ENCODE data around the gene BAHCC1. TPM values are rescaled to one million over a fixed set of nuclear protein-coding genes. Genes with fewer than 3 reads are reported as not detected.

BAHCC1 gene
- total and polyA plus RNA-seq, 2 of the 4 experiments (the other 2 are of a cell fraction): 0.36 to 7.8 TPM

DNA sequence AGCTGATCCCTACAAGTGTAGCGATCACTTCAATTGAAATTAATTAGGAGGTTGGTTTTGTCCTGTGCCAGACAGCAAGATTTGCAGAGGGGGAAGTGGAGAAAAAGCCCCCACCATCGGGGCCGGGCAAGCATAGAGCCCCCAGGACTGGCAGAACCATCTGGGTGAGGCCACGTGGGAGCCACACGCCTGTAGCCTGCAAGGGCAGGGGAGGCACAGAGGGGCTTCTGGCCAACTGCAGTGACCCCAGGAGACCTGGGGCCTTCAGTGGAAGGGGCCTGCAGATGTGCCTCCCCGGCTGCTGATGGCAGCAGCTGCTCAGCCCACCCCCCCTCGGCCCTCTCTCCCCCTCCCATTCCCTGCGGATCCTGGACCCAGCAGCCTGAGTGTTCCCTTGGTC is 54.1 kb downstream of the BAHCC1 start:
- Histone ChIP-seq H2BK120ac (ENCODE audit: low read depth, low read length) (no peak overlapping the region), H3K9me1 (ENCODE audit: insufficient read depth, low read length) (no peaks in the 10 kb centered on the region), H3K79me1 (ENCODE audit: low read depth in 1 of 2, low read length in 2 of 2) (no peaks in the 10 kb centered on the region), H3K27me3 (ENCODE audit: control insufficient read depth, insufficient read depth, low read length) (no peaks in the 10 kb centered on the region), H4K5ac (ENCODE audit: low read depth, low read length) (no peak overlapping the region), H3K56ac (ENCODE audit: extremely low read depth, insufficient read depth, low read length) (no peak overlapping the region), H4K8ac (ENCODE audit: low read depth in 2 of 2, low read length in 2 of 2) (no peak overlapping the region), H4K91ac (ENCODE audit: insufficient read depth, low read depth, low read length) (no peak overlapping the region), H3K23ac (ENCODE audit: low read depth, low read length) (no peak overlapping the region), H2AK5ac (ENCODE audit: low read depth, low read length) (no peak overlapping the region), H4K20me1 (ENCODE audit: insufficient read depth, low read length) (no peaks in the 10 kb centered on the region), H3K18ac (ENCODE audit: low read depth, low read length) (no peak overlapping the region), H3K9ac (ENCODE audit: low read depth, low read length) (no peak overlapping the region), H3K27ac (ENCODE audit: insufficient read depth, low read length) (no peak overlapping the region), H3K4me3 (ENCODE audit: insufficient read depth, low read depth, low read length) (no peak overlapping the region), H3K4me2 (ENCODE audit: low read depth, low read length) (no peak overlapping the region), H3K4ac (ENCODE audit: low read depth, low read length) (no peak overlapping the region), H3K4me1 (ENCODE audit: control insufficient read depth, insufficient read depth, low read length) (no peaks in the 10 kb centered on the region), H2AK9ac (replicated peaks; ENCODE audit: low read depth, low read length, poor library complexity) (no peak overlapping the region), H3K9me3 (ENCODE audit: control insufficient read depth, insufficient read depth, low read length) (no peaks in the 10 kb centered on the region), H3K36me3 (ENCODE audit: control insufficient read depth, insufficient read depth, low read length) (peaks cover 9% of the 10 kb centered on the region), H2AFZ (replicated peaks; ENCODE audit: low read length, poor library complexity) (no peak overlapping the region), H2BK5ac (ENCODE audit: low read depth, low read length, poor library complexity, severe bottlenecking) (no peak overlapping the region), H3K14ac (replicated peaks; ENCODE audit: low read depth, low read length) (no peak overlapping the region), H2BK15ac (ENCODE audit: low read depth, low read length) (no peak overlapping the region), H2BK20ac (ENCODE audit: low read depth, low read length) (no peak overlapping the region)
- POLR2A ChIA-PET (ENCODE audit: unreplicated experiment): no interaction called here
- dilution Hi-C loops (cut with HindIII; ENCODE audit: low sequenced_read_pairs, unreplicated experiment): no loop called here
- 79% methylated on average over 4 of the region's 8 CpGs; no CpG with 5 or more reads in 1 of the 2 experiments for WGBS, 2 experiments (ENCODE audit: extremely low coverage in 2 of 2, insufficient read length in 1 of 2)
- TF ChIP-seq FOS (IDR thresholded peaks at IDR 0.05; ENCODE audit: low read depth, low read length) (no peak), CEBPB (IDR thresholded peaks at IDR 0.05; ENCODE audit: low read depth, low read length) (no peak), BHLHE40 (IDR thresholded peaks at IDR 0.05; ENCODE audit: low read depth, low read length) (no peak), RFX5 (IDR thresholded peaks at IDR 0.05; ENCODE audit: low read depth, low read length) (no peak), SMC3 (IDR thresholded peaks at IDR 0.05; ENCODE audit: low read depth, low read length) (no peak)
- TF ChIP-seq, protein P1, sequence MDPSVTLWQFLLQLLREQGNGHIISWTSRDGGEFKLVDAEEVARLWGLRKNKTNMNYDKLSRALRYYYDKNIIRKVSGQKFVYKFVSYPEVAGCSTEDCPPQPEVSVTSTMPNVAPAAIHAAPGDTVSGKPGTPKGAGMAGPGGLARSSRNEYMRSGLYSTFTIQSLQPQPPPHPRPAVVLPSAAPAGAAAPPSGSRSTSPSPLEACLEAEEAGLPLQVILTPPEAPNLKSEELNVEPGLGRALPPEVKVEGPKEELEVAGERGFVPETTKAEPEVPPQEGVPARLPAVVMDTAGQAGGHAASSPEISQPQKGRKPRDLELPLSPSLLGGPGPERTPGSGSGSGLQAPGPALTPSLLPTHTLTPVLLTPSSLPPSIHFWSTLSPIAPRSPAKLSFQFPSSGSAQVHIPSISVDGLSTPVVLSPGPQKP (IDR thresholded peaks at IDR 0.05; ENCODE audit: borderline replicate concordance, low read depth, low read length): no peak
- TF ChIP-seq, protein P2, sequence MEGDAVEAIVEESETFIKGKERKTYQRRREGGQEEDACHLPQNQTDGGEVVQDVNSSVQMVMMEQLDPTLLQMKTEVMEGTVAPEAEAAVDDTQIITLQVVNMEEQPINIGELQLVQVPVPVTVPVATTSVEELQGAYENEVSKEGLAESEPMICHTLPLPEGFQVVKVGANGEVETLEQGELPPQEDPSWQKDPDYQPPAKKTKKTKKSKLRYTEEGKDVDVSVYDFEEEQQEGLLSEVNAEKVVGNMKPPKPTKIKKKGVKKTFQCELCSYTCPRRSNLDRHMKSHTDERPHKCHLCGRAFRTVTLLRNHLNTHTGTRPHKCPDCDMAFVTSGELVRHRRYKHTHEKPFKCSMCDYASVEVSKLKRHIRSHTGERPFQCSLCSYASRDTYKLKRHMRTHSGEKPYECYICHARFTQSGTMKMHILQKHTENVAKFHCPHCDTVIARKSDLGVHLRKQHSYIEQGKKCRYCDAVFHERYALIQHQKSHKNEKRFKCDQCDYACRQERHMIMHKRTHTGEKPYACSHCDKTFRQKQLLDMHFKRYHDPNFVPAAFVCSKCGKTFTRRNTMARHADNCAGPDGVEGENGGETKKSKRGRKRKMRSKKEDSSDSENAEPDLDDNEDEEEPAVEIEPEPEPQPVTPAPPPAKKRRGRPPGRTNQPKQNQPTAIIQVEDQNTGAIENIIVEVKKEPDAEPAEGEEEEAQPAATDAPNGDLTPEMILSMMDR (conservative IDR thresholded peaks at IDR 0.05; ENCODE audit: low read depth, low read length): no peak
- no peak for ATAC-seq (ENCODE audit: low read depth)
- DNase-seq: no peak
- no TSS peak for BruUV-seq (replicated peaks)
- intact Hi-C loops (cut with micrococcal nuclease): no loop called here
- CTCF ChIA-PET: no interaction called here
- in situ Hi-C loops (cut with MboI; ENCODE audit: low sequenced_read_pairs): no loop called here
